Suprapubic skin (tissue), 4 donors: ENCODE data around the gene ATXN1. TPM values are rescaled to one million over a fixed set of nuclear protein-coding genes. Genes with fewer than 3 reads are reported as not detected.
A peak's percentile ranks its signal among the peaks of the same experiment; 100 is the strongest.

ENCODE experiments used
- DNase-seq, 2 donors: peaks; one replicate each; pipeline ENCODE4 v3.0.0-alpha.2; 2019; ENCODE audit warnings: low spot score in 2 of 2
- H3K27ac ChIP-seq: fragments of 200-600 bp; sonication (generic); one replicate; pipeline ENCODE4 v1.5.1; 2019
- H3K27me3 ChIP-seq: fragments of 200-600 bp; sonication (generic); one replicate; pipeline ENCODE4 v1.5.1; 2019
- H3K36me3 ChIP-seq: fragments of 200-600 bp; sonication (generic); one replicate; pipeline ENCODE4 v1.5.1; 2019
- H3K4me1 ChIP-seq: fragments of 200-600 bp; sonication (generic); one replicate; pipeline ENCODE4 v1.5.1; 2019
- H3K4me3 ChIP-seq: fragments of 200-600 bp; sonication (generic); one replicate; pipeline ENCODE4 v1.5.1; 2019; ENCODE audit warnings: mild to moderate bottlenecking
- H3K9me3 ChIP-seq: fragments of 200-600 bp; sonication (generic); one replicate; pipeline ENCODE4 v1.5.1; 2019
- EP300 ChIP-seq: sonication (generic); formaldehyde crosslinking; IDR thresholded peaks from one replicate; pipeline ENCODE4 v1.6.1; 2017; ENCODE audit warnings: antibody characterized with exemption
- POLR2A ChIP-seq, 2 donors: fragments of 450-650 bp; IDR thresholded peaks; one replicate each; pipeline ENCODE4 v1.6.1; 2017; ENCODE audit warnings: antibody characterized with exemption in 2 of 2, mild to moderate bottlenecking in 2 of 2, moderate library complexity in 2 of 2
- POLR2AphosphoS5 ChIP-seq, 3 donors: sonication (generic); formaldehyde crosslinking; IDR thresholded peaks; one replicate each; pipeline ENCODE4 v1.6.1; 2017; ENCODE audit warnings: antibody characterized with exemption in 3 of 3
- WGBS: methylation state at CpG from one replicate; pipeline ENCODE4 v1.1.5; 2018; 5-methylcytosine and 5-hydroxymethylcytosine counted together
- total RNA-seq, 4 donors: library from RNA; depleted of rRNA; stranded (reverse); fragments of >200 nt; gene quantifications; one replicate each; pipeline ENCODE4 v1.1.0, GENCODE V29; 2016
- TF ChIP-seq, protein P1 (sequence below), 2 donors: fragments of 200-600 bp in 1 of 2; fragments of 450-650 bp in 1 of 2; sonication (generic) in 1 of 2; IDR thresholded peaks; one replicate each; pipeline ENCODE4 v1.5.1; 2016 to 2019; ENCODE audit warnings: antibody characterized with exemption in 2 of 2, mild to moderate bottlenecking in 1 of 2, moderate library complexity in 1 of 2

The ATXN1 gene
- total RNA-seq, 4 donors from 2014 or later = 32.8 to 95.4 (median 42.4) TPM

DNA sequence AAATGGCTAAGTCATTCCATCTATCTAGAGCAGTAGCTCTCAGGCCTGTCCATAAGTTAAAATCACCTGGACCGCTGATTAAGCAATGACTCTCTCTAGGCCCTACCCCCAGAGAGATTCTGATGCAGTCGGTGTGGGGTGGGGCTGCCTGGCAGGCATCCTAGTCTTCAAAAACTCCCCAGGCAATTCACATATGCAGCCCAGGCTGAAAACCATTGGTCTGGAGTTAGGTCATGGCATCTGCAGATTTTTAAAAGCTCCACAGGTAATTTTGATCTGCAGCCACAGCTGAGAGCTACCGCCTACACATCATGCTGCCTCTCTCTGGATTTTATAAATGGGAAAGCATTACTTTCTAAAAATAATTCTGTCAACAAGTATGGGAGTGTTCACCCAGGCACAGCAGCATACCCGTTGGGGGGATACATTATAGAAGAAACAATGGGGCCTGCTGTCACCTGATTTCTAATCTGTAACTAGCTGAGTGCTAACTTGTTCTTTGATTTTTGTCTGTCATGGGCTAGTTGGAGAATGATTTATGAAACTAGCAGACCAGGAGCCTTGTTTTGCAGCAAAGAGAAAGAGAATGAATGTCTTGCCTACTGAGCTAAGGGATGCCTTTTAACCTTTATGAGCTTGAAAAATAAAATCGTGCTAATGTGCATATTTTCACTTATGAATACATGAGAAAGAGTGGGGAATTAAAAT, 44.1 kb upstream of the ATXN1 start:
- H3K4me1 ChIP-seq = peaks cover 6% of the 10 kb centered on the region
- no peak overlapping the region for H3K4me3 ChIP-seq
- H3K27me3 ChIP-seq = no peaks in the 10 kb centered on the region
- TF ChIP-seq POLR2A (IDR thresholded peaks at IDR 0.05) (no peak), POLR2AphosphoS5 (IDR thresholded peaks at IDR 0.05) (no peak), EP300 (no peak)
- TF ChIP-seq, protein P1, sequence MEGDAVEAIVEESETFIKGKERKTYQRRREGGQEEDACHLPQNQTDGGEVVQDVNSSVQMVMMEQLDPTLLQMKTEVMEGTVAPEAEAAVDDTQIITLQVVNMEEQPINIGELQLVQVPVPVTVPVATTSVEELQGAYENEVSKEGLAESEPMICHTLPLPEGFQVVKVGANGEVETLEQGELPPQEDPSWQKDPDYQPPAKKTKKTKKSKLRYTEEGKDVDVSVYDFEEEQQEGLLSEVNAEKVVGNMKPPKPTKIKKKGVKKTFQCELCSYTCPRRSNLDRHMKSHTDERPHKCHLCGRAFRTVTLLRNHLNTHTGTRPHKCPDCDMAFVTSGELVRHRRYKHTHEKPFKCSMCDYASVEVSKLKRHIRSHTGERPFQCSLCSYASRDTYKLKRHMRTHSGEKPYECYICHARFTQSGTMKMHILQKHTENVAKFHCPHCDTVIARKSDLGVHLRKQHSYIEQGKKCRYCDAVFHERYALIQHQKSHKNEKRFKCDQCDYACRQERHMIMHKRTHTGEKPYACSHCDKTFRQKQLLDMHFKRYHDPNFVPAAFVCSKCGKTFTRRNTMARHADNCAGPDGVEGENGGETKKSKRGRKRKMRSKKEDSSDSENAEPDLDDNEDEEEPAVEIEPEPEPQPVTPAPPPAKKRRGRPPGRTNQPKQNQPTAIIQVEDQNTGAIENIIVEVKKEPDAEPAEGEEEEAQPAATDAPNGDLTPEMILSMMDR (IDR thresholded peaks at IDR 0.05) = no peak
- H3K9me3 ChIP-seq = peaks cover 5% of the 10 kb centered on the region
- 46% methylated on average over 4 of the region's 5 CpGs for WGBS
- H3K27ac ChIP-seq = no peak overlapping the region
- DNase-seq = no peak
- no peaks in the 10 kb centered on the region for H3K36me3 ChIP-seq

DNA sequence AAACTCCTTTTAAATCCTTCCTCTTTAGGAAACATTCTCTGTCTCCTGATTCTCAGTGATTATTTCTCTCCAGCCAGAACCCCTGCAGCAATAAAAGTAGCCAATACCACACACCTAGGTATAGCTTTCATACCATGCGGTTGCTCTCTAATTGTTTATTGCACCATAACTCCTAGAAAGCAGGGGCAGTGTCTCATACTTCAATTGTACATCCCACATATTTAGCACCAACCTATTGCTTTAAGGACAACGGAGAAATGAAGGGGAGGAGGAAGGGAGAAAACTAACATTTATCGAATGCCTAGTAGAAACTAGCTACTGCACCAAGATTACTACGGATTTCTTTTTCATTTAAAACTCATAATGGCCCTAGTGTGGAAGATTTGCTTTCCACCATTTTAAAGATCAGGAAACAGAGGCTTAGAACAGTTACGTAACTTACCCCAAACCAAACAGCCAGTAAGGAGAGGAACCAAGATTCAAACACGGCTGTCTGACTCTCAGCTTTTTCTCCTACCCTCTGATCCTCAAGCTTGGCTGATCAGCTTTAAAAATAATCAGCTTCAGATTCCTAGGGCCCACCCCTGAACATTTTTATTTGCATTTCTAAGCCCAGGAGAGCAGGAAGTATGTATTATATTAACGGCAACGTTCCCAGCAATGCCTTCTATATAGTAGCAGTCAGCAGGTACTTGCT, 43.4 kb upstream of the ATXN1 start:
- Histone ChIP-seq H3K4me3 (no peak overlapping the region), H3K27ac (no peak overlapping the region), H3K9me3 (no peaks in the 10 kb centered on the region), H3K27me3 (no peaks in the 10 kb centered on the region), H3K36me3 (no peaks in the 10 kb centered on the region), H3K4me1 (peaks cover 6% of the 10 kb centered on the region)
- TF ChIP-seq, protein P1 (IDR thresholded peaks at IDR 0.05) = no peak
- TF ChIP-seq EP300 (no peak), POLR2AphosphoS5 (IDR thresholded peaks at IDR 0.05) (no peak), POLR2A (IDR thresholded peaks at IDR 0.05) (no peak)
- 69% methylated on average over 8 of the region's 8 CpGs for WGBS
- DNase-seq = no peak

DNA sequence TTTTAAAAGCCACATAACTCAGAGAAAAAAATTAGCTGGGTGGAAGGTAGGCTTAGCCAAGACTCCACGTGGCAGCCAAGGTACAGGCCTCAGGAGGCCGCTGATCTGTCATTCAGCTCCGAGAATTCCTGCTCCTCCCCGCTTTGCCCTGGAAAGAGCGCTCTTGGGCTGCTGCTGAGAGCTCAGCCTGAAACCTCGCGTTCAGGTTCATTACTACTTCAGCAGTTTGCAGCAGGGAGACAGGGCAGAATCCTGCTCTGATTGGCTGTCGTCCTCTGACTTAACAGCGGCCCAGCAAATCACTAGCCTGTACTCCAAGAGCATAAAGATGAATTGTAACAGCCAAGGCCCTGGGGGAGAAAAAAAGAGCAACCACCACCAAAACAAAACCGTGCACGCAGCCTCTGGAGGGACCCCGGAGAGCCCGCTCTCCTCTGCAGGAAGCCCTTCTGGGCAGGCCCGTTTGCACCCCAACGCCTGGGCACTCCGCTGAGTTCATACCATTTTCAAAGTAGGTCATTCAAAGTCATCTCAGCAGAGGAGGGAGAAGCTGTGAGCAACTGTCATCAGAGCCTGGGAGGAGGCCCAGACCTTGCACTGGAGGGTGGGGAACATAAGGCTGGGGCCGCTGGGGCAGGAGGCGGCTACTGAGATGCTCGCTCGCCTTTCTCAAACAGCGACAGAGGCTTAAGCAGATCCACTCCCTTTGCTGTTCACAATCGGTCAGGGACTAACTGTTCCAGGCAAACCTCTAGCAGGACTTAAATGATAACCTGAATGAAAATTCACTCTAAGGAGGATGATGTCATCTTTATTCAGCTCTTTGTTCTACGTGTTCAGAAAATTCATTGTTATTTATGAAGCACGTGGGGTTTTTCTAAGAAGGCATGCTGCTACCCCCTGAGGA, 42.3 kb upstream of the ATXN1 start:
- Histone ChIP-seq H3K27me3 (no peaks in the 10 kb centered on the region), H3K4me3 (no peak overlapping the region), H3K4me1 (peaks cover 6% of the 10 kb centered on the region), H3K27ac (no peak overlapping the region), H3K36me3 (no peaks in the 10 kb centered on the region), H3K9me3 (no peaks in the 10 kb centered on the region)
- DNase-seq = no peak
- no peak for TF ChIP-seq EP300
- TF ChIP-seq POLR2AphosphoS5 (IDR thresholded peaks at IDR 0.05) = no peak
- TF ChIP-seq POLR2A (IDR thresholded peaks at IDR 0.05) = no peak
- TF ChIP-seq, protein P1 (IDR thresholded peaks at IDR 0.05) = no peak
- 58% methylated on average over 23 of the region's 24 CpGs for WGBS

DNA sequence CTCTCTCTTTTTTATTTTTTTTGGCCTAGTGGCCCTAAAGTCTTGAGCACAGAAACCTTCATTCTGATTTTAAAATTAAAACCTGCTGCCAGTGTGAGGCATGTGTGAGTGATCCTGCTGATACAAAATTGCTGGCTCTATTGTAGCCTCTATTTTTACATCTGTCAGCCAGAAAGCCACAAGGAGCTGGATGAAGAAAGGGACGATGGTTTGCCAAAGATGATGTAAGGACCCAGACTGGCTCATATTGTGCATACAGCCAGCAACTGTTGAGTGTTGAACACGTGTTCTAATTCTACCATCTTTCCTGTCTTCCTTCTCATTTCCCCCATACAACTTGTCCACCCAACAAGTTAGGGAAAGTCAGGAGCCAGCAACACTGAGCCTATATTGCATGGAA, 40.8 kb upstream of the ATXN1 start:
- DNase-seq = no peak
- 38% methylated on average over 2 of the region's 2 CpGs for WGBS
- Histone ChIP-seq H3K27ac (no peak overlapping the region), H3K4me1 (peaks cover 6% of the 10 kb centered on the region), H3K27me3 (no peaks in the 10 kb centered on the region), H3K9me3 (no peaks in the 10 kb centered on the region), H3K4me3 (no peak overlapping the region), H3K36me3 (no peaks in the 10 kb centered on the region)
- TF ChIP-seq, protein P1 (IDR thresholded peaks at IDR 0.05) = no peak
- TF ChIP-seq EP300 = no peak
- TF ChIP-seq POLR2A (IDR thresholded peaks at IDR 0.05) = no peak
- peak in 1 of 3 donors; percentile 17 for TF ChIP-seq POLR2AphosphoS5 (IDR thresholded peaks at IDR 0.05)
